Suprapubic skin (tissue), 4 donors: ENCODE data around the gene ACHE. TPM values are rescaled to one million over a fixed set of nuclear protein-coding genes. Genes with fewer than 3 reads are reported as not detected.

Experiments used
- DNase-seq, 2 donors: peaks; one replicate each; pipeline ENCODE4 v3.0.0-alpha.2; 2019; ENCODE audit warnings: low spot score in 2 of 2
- H3K27ac ChIP-seq: fragments of 200-600 bp; sonication (generic); one replicate; pipeline ENCODE4 v1.5.1; 2019
- H3K27me3 ChIP-seq: fragments of 200-600 bp; sonication (generic); one replicate; pipeline ENCODE4 v1.5.1; 2019
- H3K36me3 ChIP-seq: fragments of 200-600 bp; sonication (generic); one replicate; pipeline ENCODE4 v1.5.1; 2019
- H3K4me1 ChIP-seq: fragments of 200-600 bp; sonication (generic); one replicate; pipeline ENCODE4 v1.5.1; 2019
- H3K4me3 ChIP-seq: fragments of 200-600 bp; sonication (generic); one replicate; pipeline ENCODE4 v1.5.1; 2019; ENCODE audit warnings: mild to moderate bottlenecking
- H3K9me3 ChIP-seq: fragments of 200-600 bp; sonication (generic); one replicate; pipeline ENCODE4 v1.5.1; 2019
- EP300 ChIP-seq: sonication (generic); formaldehyde crosslinking; IDR thresholded peaks from one replicate; pipeline ENCODE4 v1.6.1; 2017; ENCODE audit warnings: antibody characterized with exemption
- POLR2A ChIP-seq, 2 donors: fragments of 450-650 bp; IDR thresholded peaks; one replicate each; pipeline ENCODE4 v1.6.1; 2017; ENCODE audit warnings: antibody characterized with exemption in 2 of 2, mild to moderate bottlenecking in 2 of 2, moderate library complexity in 2 of 2
- POLR2AphosphoS5 ChIP-seq, 3 donors: sonication (generic); formaldehyde crosslinking; IDR thresholded peaks; one replicate each; pipeline ENCODE4 v1.6.1; 2017; ENCODE audit warnings: antibody characterized with exemption in 3 of 3
- WGBS: methylation state at CpG from one replicate; pipeline ENCODE4 v1.1.5; 2018; 5-methylcytosine and 5-hydroxymethylcytosine counted together
- total RNA-seq, 4 donors: library from RNA; depleted of rRNA; stranded (reverse); fragments of >200 nt; gene quantifications; one replicate each; pipeline ENCODE4 v1.1.0, GENCODE V29; 2016
- TF ChIP-seq, protein P1 (sequence below), 2 donors: fragments of 200-600 bp in 1 of 2; fragments of 450-650 bp in 1 of 2; sonication (generic) in 1 of 2; IDR thresholded peaks; one replicate each; pipeline ENCODE4 v1.5.1; 2016 to 2019; ENCODE audit warnings: antibody characterized with exemption in 2 of 2, mild to moderate bottlenecking in 1 of 2, moderate library complexity in 1 of 2

The ACHE gene
- total RNA-seq, 4 donors from 2014 or later: 0.30 to 2.5 (median 0.81) TPM; not detected in 1

DNA sequence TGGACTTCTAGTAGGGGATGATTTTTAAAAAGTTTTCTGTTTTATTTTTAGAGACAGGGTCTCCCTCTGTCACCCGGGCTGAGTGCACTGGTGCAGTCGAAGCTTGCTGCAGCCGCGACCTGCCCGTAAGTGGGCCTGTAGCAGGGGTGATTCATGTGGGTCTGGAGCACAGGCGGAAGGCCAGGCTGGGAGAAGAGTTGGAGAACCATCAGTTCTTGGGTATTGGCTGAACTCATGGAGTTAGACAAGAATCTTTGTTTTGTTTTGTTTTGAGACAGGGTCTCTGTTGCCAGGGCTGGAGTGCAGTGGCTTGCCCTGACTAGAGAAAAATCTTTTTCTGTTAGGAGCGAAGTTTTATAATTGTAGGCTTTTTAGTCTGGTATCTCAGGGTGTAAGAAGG is 15.0 kb downstream of the ACHE start:
- Histone ChIP-seq H3K9me3 (no peaks in the 10 kb centered on the region), H3K27me3 (no peaks in the 10 kb centered on the region), H3K36me3 (peaks cover 49% of the 10 kb centered on the region), H3K4me3 (no peak overlapping the region), H3K27ac (no peak overlapping the region), H3K4me1 (peaks cover 36% of the 10 kb centered on the region)
- no peak for TF ChIP-seq POLR2A (IDR thresholded peaks at IDR 0.05)
- TF ChIP-seq EP300: no peak
- no peak for TF ChIP-seq POLR2AphosphoS5 (IDR thresholded peaks at IDR 0.05)
- TF ChIP-seq, protein P1, sequence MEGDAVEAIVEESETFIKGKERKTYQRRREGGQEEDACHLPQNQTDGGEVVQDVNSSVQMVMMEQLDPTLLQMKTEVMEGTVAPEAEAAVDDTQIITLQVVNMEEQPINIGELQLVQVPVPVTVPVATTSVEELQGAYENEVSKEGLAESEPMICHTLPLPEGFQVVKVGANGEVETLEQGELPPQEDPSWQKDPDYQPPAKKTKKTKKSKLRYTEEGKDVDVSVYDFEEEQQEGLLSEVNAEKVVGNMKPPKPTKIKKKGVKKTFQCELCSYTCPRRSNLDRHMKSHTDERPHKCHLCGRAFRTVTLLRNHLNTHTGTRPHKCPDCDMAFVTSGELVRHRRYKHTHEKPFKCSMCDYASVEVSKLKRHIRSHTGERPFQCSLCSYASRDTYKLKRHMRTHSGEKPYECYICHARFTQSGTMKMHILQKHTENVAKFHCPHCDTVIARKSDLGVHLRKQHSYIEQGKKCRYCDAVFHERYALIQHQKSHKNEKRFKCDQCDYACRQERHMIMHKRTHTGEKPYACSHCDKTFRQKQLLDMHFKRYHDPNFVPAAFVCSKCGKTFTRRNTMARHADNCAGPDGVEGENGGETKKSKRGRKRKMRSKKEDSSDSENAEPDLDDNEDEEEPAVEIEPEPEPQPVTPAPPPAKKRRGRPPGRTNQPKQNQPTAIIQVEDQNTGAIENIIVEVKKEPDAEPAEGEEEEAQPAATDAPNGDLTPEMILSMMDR (IDR thresholded peaks at IDR 0.05): no peak
- 87% methylated on average over 7 of the region's 7 CpGs for WGBS
- DNase-seq: no peak

DNA sequence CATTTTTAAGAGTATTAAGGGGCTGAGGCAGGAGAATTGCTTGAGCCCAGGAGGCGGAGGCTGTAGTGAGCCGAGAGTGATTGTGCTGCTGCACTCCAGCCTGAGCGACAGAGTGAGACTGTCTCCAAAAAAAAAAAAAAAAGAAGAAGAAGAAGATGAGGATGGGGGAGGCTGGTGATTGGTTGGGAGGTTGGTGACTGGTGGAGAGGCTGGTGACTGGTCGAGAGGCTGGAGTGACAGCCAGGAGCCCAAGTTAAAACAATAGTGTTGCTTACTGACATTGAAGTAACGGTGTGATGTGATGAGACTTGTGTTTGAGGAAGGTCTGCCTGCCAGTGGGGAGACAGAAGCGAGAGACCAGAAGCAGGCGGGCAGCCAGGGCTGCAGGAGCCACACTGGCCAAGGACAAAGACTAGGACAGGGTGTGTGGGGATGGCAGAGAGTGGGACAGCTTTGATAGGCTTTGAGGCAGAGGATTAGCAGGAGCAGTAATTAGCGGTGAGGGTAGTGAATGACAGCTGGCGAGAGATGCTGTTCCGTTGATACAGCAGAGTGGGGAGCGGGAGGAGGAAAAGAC is 15.9 kb downstream of the ACHE start:
- H3K4me1 ChIP-seq: peaks cover 37% of the 10 kb centered on the region
- DNase-seq: no peak
- no peak overlapping the region for H3K27ac ChIP-seq
- H3K4me3 ChIP-seq: no peak overlapping the region
- H3K27me3 ChIP-seq: no peaks in the 10 kb centered on the region
- peaks cover 40% of the 10 kb centered on the region for H3K36me3 ChIP-seq
- H3K9me3 ChIP-seq: no peaks in the 10 kb centered on the region
- TF ChIP-seq POLR2A (IDR thresholded peaks at IDR 0.05) (no peak), EP300 (no peak), POLR2AphosphoS5 (IDR thresholded peaks at IDR 0.05) (no peak)
- TF ChIP-seq, protein P1 (IDR thresholded peaks at IDR 0.05): no peak
- whole genome bisulfite sequencing: 75% methylated on average over 11 of the region's 11 CpGs

DNA sequence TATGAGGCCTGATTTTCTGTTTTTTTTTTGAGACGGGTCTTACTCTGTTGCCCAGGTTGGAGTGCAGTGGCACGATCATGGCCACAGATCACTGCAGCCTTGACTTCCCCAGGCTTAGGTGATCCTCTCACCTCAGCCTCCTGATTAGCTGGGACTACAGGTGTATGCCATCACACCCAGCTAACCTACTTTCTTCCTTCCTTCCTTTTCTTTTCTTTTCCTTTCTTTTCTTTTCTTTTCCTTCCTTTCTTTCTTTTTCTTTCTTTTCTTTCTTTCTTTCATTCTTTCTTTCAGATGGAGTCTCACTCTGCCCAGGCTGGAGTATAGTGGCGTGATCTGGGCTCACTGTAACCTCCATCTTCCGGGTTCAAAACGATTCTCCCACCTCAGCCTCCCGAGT is 17.0 kb downstream of the ACHE start:
- DNase-seq: no peak
- Histone ChIP-seq H3K36me3 (peaks cover 29% of the 10 kb centered on the region), H3K4me1 (peaks cover 47% of the 10 kb centered on the region), H3K27me3 (no peaks in the 10 kb centered on the region), H3K4me3 (no peak overlapping the region), H3K9me3 (no peaks in the 10 kb centered on the region), H3K27ac (no peak overlapping the region)
- 78% methylated on average over 6 of the region's 6 CpGs for WGBS
- no peak for TF ChIP-seq POLR2AphosphoS5 (IDR thresholded peaks at IDR 0.05)
- TF ChIP-seq, protein P1 (IDR thresholded peaks at IDR 0.05): no peak
- TF ChIP-seq EP300: no peak
- TF ChIP-seq POLR2A (IDR thresholded peaks at IDR 0.05): no peak

DNA sequence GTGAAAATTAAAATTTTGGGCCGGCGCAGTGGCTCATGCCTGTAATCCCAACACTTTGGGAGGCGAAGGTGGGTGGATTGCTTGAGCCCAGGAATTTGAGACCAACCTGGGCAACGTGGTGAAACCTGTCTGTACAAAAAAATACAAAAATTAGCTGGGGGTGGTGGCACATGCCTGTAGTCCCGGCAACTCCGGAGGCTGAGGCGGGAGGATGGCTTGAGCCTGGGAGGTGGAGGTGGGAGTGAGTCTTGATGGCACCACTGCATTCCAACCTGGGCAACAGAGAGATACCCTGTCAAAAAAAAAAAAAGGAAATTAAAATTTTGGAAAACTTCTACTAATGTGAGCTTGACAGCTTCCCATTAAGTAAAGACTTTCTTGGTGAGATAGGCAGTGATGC is 17.7 kb downstream of the ACHE start:
- Histone ChIP-seq H3K27ac (no peak overlapping the region), H3K9me3 (no peaks in the 10 kb centered on the region), H3K27me3 (no peaks in the 10 kb centered on the region), H3K36me3 (peaks cover 24% of the 10 kb centered on the region), H3K4me1 (peaks cover 48% of the 10 kb centered on the region), H3K4me3 (no peak overlapping the region)
- 58% methylated on average over 7 of the region's 7 CpGs for WGBS
- no peak for DNase-seq
- no peak for TF ChIP-seq POLR2A (IDR thresholded peaks at IDR 0.05)
- TF ChIP-seq POLR2AphosphoS5 (IDR thresholded peaks at IDR 0.05): no peak
- TF ChIP-seq, protein P1 (IDR thresholded peaks at IDR 0.05): no peak
- TF ChIP-seq EP300: no peak

DNA sequence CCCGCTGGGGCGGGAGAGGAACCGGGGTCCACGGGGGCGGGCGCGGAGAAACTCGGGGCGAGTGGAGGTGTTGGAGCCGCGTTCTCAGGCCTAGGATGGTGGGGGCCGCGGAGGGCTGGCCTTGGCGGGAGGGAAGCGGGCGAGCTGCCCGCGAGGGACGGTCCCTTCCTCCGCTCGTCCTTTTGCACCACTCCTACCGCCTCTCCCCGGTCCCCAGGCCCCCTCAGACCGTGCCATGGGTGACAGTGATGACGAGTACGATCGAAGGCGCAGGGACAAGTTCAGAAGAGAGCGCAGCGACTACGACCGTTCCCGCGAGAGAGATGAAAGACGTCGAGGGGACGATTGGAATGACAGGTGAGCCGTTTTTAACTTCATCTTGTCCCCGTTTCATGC is 20.3 kb downstream of the ACHE start:
- Histone ChIP-seq H3K27me3 (no peaks in the 10 kb centered on the region), H3K4me3 (peak overlapping the region; percentile 95), H3K9me3 (no peaks in the 10 kb centered on the region), H3K36me3 (peaks cover 23% of the 10 kb centered on the region), H3K4me1 (peaks cover 48% of the 10 kb centered on the region), H3K27ac (peak overlapping the region; percentile 95)
- TF ChIP-seq POLR2A (IDR thresholded peaks at IDR 0.05) (no peak), POLR2AphosphoS5 (IDR thresholded peaks at IDR 0.05) (no peak), EP300 (no peak)
- TF ChIP-seq, protein P1 (IDR thresholded peaks at IDR 0.05): no peak
- 0% methylated on average over 16 of the region's 39 CpGs for WGBS
- DNase-seq: no peak
